NT2/D1 (cell line): ENCODE data around the gene NCDN.

Experiments
- DNase-seq: peaks from one replicate; pipeline ENCODE4 v3.0.0-alpha.2; 2011; ENCODE audit warnings: low read depth, low spot score
- H3K27me3 ChIP-seq: 2 replicates; pipeline ENCODE4 v1.6.0; 2011; ENCODE audit warnings: mild to moderate bottlenecking; ENCODE audit not compliant: insufficient read length, insufficient read depth
- H3K36me3 ChIP-seq: 2 replicates; pipeline ENCODE4 v1.6.1; 2011; ENCODE audit warnings: mild to moderate bottlenecking, low read length, mixed read lengths; ENCODE audit not compliant: insufficient read depth, insufficient read length
- H3K4me1 ChIP-seq: 2 replicates; pipeline ENCODE4 v1.5.1; 2011; ENCODE audit not compliant: insufficient read depth, insufficient read length
- H3K4me3 ChIP-seq: 2 replicates; pipeline ENCODE4 v1.5.1; 2011; ENCODE audit warnings: low read depth; ENCODE audit not compliant: insufficient read length
- H3K9ac ChIP-seq: 2 replicates; pipeline ENCODE4 v1.6.0; 2011; ENCODE audit warnings: low read depth; ENCODE audit not compliant: insufficient read length
- H3K9me3 ChIP-seq: 2 replicates; pipeline ENCODE4 v1.5.1; 2011; ENCODE audit warnings: mild to moderate bottlenecking, low read length; ENCODE audit not compliant: insufficient read depth
- SUZ12 ChIP-seq: IDR thresholded peaks from 2 replicates; pipeline ENCODE4 v1.6.1; 2011; ENCODE audit not compliant: insufficient read length, insufficient read depth; ENCODE audit errors: extremely low read depth
- YY1 ChIP-seq: IDR thresholded peaks from 2 replicates; pipeline ENCODE4 v1.6.1; 2011; ENCODE audit not compliant: insufficient read length, insufficient read depth
- ZNF274 ChIP-seq: IDR thresholded peaks from 2 replicates; pipeline ENCODE4 v1.6.1; 2011; ENCODE audit warnings: mild to moderate bottlenecking, low read depth, low read length

Gene NCDN

GRCh38 chr1:35560256-35561225 lies 2.9 kb downstream of the NCDN start:
- no peak for DNase-seq
- H3K36me3 ChIP-seq = peaks cover 65% of the 10 kb centered on the region
- no peaks in the 10 kb centered on the region for H3K27me3 ChIP-seq
- no peak overlapping the region for H3K4me3 ChIP-seq
- peak overlapping the region; percentile 12 for H3K9ac ChIP-seq
- peaks cover 25% of the 10 kb centered on the region for H3K4me1 ChIP-seq
- no peaks in the 10 kb centered on the region for H3K9me3 ChIP-seq
- no peak for TF ChIP-seq SUZ12
- TF ChIP-seq ZNF274 = no peak
- no peak for TF ChIP-seq YY1

GRCh38 chr1:35561297-35561971 lies 3.8 kb downstream of the NCDN start:
- peaks cover 73% of the 10 kb centered on the region for H3K36me3 ChIP-seq
- no peak for DNase-seq
- H3K4me3 ChIP-seq = peak overlapping the region; percentile 2
- peaks cover 25% of the 10 kb centered on the region for H3K4me1 ChIP-seq
- H3K9me3 ChIP-seq = no peaks in the 10 kb centered on the region
- no peak overlapping the region for H3K9ac ChIP-seq
- TF ChIP-seq YY1 (no peak), SUZ12 (no peak), ZNF274 (no peak)
- no peaks in the 10 kb centered on the region for H3K27me3 ChIP-seq

- TF ChIP-seq ZNF274 = no peak
- no peak for TF ChIP-seq YY1
- no peak for TF ChIP-seq SUZ12
- peaks cover 80% of the 10 kb centered on the region for H3K36me3 ChIP-seq
- H3K4me1 ChIP-seq = peaks cover 25% of the 10 kb centered on the region
- no peak overlapping the region for H3K9ac ChIP-seq
- no peak overlapping the region for H3K4me3 ChIP-seq
- no peaks in the 10 kb centered on the region for H3K9me3 ChIP-seq
- DNase-seq = no peak
- no peaks in the 10 kb centered on the region for H3K27me3 ChIP-seq
These were observed 4.5 kb downstream of the NCDN start for GRCh38 chr1:35561972-35562680.

- TF ChIP-seq ZNF274 (no peak), YY1 (no peak), SUZ12 (no peak)
- Histone ChIP-seq H3K36me3 (peaks cover 82% of the 10 kb centered on the region), H3K4me1 (peaks cover 30% of the 10 kb centered on the region), H3K9ac (no peak overlapping the region), H3K9me3 (no peaks in the 10 kb centered on the region), H3K4me3 (no peak overlapping the region), H3K27me3 (no peaks in the 10 kb centered on the region)
- DNase-seq = no peak
These were observed 5.6 kb downstream of the NCDN start for GRCh38 chr1:35563166-35563565.

GRCh38 chr1:35564037-35564883 lies 6.7 kb downstream of the NCDN start:
- Histone ChIP-seq H3K9ac (no peak overlapping the region), H3K27me3 (no peaks in the 10 kb centered on the region)
- peak; percentile 90 for DNase-seq

More at GRCh38 chr1:35564037-35564883, 6.7 kb downstream of the NCDN start:
- no peaks in the 10 kb centered on the region for H3K9me3 ChIP-seq
- TF ChIP-seq ZNF274 (no peak), YY1 (no peak), SUZ12 (no peak)
- peaks cover 30% of the 10 kb centered on the region for H3K4me1 ChIP-seq
- no peak overlapping the region for H3K4me3 ChIP-seq
- peaks cover 79% of the 10 kb centered on the region for H3K36me3 ChIP-seq
